HFF-Myc (cell line): ENCODE results near the gene ESRRB.

Source experiments
- DNase-seq: peaks from one replicate; pipeline ENCODE4 v3.0.0-alpha.2; 2011; ENCODE audit warnings: low read depth; ENCODE audit errors: extremely low read depth
- H3K4me3 ChIP-seq: replicated peaks from 2 replicates; pipeline ENCODE4 v1.5.1; 2011; ENCODE audit warnings: low read depth, mild to moderate bottlenecking, control low read depth, low read length
- TF ChIP-seq, protein P1 (sequence below): IDR thresholded peaks from 2 replicates; pipeline ENCODE4 v1.5.1; 2012; ENCODE audit warnings: mild to moderate bottlenecking, low read depth, low read length, control low read depth; ENCODE audit errors: missing control alignments

Gene ESRRB

DNA sequence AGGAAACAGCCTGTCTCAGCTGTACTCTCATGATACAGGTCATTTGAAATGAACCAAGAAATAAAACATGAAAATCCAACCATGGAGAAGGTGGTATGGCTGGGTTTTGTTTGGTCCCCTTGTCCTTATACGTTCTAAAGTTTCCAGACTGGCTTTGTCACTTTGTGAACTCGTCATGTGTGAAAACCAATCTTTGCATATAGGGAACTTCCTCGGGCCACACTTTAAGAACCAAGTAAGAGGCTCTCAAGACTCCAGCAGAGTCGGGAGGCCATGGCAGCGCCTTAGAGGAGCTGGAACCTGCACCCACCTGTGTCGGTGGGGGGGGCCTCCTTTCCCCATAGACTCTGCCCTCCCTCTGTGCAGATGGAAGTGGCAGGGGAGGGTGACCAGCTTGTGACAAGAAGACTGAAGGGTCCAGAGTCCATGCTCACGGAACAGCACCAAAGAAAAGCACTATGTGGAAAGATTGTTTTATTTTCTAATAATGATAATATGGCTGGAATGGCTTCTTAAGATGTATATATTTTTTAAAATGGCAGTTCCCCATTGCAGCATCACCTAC lies 125.3 kb downstream of the ESRRB start:
- no peak overlapping the region for H3K4me3 ChIP-seq
- DNase-seq = no peak
- TF ChIP-seq, protein P1, sequence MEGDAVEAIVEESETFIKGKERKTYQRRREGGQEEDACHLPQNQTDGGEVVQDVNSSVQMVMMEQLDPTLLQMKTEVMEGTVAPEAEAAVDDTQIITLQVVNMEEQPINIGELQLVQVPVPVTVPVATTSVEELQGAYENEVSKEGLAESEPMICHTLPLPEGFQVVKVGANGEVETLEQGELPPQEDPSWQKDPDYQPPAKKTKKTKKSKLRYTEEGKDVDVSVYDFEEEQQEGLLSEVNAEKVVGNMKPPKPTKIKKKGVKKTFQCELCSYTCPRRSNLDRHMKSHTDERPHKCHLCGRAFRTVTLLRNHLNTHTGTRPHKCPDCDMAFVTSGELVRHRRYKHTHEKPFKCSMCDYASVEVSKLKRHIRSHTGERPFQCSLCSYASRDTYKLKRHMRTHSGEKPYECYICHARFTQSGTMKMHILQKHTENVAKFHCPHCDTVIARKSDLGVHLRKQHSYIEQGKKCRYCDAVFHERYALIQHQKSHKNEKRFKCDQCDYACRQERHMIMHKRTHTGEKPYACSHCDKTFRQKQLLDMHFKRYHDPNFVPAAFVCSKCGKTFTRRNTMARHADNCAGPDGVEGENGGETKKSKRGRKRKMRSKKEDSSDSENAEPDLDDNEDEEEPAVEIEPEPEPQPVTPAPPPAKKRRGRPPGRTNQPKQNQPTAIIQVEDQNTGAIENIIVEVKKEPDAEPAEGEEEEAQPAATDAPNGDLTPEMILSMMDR = no peak

DNA sequence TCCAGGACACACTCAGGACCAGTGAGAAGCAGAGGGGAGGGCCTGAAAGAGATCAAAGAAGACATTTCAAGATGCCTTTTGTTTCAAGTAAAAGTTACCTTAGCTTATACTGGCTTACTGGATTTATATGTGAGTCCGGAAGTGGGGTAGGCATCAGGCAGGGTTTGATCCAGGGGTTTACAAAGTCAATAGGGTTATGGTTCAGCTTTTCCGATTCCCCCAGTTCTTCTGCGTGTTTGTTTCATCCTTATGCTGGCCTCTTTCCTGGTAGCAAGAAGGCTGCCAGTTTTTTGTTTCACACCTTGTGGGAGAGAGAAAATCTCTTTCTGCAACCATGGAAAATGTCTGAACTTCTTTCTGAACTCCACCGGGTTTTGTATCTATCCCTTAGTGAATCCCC lies 126.3 kb downstream of the ESRRB start:
- DNase-seq = no peak
- TF ChIP-seq, protein P1 = no peak
- H3K4me3 ChIP-seq = no peak overlapping the region

DNA sequence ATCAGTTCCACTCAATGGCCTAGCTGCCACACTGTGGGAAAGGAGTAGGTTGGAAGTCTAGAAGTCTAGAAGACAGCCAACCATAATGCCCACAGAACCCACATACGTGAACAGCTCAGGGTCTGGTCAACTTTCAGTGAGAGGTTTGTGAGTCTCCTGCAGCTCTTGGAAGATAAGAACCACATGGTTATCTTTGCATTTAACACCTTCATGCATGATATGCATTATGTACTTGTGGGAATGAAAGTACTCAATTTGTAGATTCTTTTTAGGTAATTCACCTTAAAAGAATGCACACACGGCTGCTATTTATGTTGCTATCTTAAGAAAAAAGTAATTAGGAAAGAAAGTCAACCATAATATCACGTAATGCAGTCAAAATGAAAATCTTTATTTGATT lies 126.7 kb downstream of the ESRRB start:
- DNase-seq = no peak
- TF ChIP-seq, protein P1 = no peak
- H3K4me3 ChIP-seq = no peak overlapping the region

DNA sequence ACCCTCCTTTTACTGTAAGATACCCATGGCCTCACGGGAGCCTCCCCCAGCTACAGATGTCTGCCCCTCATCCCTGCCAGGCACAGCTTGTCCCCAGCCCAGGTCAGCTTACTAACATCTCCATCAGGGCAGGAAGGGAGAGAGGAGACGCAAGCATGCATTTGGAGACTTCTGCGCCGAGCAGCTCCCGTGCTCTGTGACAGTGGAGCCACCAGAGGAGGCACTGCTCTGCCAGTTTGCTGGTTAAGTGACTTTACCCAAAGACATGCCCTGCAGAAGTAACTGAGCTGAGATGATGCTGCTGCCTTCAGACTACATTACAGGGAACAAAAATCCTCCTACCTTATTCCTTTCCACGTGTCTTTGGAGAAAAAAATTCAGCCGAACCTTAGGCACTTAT lies 133.4 kb downstream of the ESRRB start:
- TF ChIP-seq, protein P1 = no peak
- H3K4me3 ChIP-seq = no peak overlapping the region
- DNase-seq = no peak

DNA sequence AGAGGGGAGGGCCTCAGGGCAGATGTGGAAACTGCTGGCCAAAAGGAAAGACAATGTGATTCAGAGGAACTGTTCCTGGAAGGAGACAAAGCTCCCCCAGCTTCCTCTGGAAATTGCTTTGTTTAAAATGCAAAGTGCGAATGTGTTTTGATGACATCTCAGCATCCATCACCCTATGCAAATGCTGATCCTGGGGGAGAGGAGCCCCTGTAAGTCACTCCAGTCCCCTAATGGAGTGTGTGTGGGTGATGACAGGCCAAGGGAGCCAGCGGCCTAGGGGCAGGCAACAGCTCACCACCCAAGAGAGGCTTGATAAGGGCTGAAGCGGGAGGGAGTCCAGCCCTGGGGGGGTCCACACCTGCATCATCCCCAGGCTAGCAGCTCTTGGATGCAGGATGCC lies 134.2 kb downstream of the ESRRB start:
- no peak for DNase-seq
- TF ChIP-seq, protein P1 = no peak
- no peak overlapping the region for H3K4me3 ChIP-seq

DNA sequence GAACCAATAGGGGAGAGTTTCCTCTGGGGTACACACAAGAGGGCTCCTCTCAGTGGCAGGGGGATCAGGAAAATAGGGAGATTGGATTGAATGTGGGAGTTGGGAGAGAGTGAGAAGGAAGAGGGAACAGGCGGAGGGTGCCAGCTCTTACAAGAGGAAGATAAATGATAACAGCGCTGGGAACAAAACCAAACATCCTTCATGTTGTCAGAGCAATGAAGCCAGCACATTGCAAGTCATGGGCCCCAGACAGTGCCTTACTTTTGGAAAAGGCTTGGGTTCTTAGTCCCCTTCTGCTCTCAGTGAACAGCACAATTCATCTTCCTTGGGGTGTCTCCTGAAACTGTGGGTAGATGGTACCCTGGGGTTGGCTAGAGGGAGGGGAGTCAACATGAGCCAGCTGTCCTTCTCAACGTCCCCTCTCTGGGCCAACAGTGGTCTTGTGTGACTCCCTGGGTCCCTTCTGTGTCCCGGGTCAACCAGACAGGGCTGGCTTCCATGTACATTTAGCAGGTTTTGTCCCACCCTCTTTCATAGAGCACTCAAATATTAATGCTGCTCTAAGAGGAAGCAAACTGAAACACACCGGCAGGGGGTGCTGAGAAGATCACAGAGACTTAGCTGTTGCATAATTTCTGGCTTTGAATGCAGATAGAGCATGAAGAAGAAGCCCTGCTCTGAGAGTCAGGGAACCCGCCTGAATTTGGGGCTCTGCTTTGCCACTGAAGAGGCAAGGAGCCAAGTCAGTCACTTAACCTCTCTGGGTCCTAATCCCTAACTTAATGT lies 138.5 kb downstream of the ESRRB start:
- H3K4me3 ChIP-seq = no peak overlapping the region
- DNase-seq = no peak
- TF ChIP-seq, protein P1 = peak; percentile 7
